ENCODE results near the gene CAMK4. TPM values are rescaled to one million over a fixed set of nuclear protein-coding genes. Genes with fewer than 3 reads are reported as not detected.

CAMK4 gene
- total RNA-seq, 1 donor from 2014 or later, result 0.72 TPM

- peaks cover 2% of the 10 kb centered on the region for H3K36me3 Mint-ChIP-seq (ENCODE audit: low read depth)
- no peak for TF ChIP-seq CTCF (IDR thresholded peaks at IDR 0.05)
- H3K27me3 Mint-ChIP-seq (ENCODE audit: low read depth), result no peaks in the 10 kb centered on the region
- no peak for DNase-seq (ENCODE audit: low spot score)
- H3K4me3 Mint-ChIP-seq (ENCODE audit: unreplicated experiment), result no peak overlapping the region
- H3K9me3 Mint-ChIP-seq (ENCODE audit: low read depth), result peaks cover 7% of the 10 kb centered on the region
- no peaks in the 10 kb centered on the region for H3K4me1 Mint-ChIP-seq (ENCODE audit: low read depth)
- H3K27ac Mint-ChIP-seq (ENCODE audit: unreplicated experiment), result no peak overlapping the region
Observed at GRCh38 chr5:111261610-111262009, 37.4 kb downstream of the CAMK4 start.

DNA sequence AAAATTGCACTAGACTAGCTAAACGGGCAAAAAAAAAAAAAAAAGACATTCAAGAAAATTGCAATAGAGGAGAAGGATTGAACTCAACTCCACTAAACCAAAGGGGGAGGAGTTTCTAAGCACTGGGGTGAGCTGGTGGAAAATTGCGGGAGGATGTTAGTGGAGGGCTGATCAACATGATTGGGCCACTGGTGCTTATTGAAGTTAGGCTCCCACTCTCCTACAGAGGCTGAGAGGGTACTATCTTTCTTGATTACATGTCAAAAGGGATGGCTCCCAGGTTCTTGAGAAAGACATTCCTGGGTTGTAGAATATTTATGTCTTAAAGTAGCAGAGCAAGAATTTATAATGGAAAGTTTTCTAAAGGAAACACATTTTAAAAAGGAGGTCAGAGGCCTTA, 38.0 kb downstream of the CAMK4 start:
- Mint-ChIP-seq H3K4me3 (ENCODE audit: unreplicated experiment) (no peak overlapping the region), H3K9me3 (ENCODE audit: low read depth) (peaks cover 4% of the 10 kb centered on the region)

DNA sequence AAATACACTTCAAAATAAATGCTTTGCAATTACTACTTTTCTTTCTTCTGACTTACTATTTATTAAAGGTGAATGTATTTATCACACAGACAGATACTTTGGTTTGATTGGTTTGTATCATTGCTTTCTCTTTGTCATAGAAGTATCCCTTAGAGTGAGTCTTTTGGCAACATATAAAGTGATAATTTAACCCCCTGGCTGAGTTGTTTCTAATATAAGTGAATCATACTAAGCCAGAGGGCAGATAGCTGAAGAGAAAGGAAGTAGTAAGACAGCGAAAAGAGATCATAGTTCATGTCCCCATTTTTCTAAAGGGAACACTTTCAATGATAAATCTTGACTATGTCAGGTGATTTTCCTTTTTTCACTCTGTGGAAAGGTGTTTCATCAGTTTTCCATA, 38.6 kb downstream of the CAMK4 start:
- H3K4me3 Mint-ChIP-seq (ENCODE audit: unreplicated experiment), result no peak overlapping the region
- TF ChIP-seq CTCF (IDR thresholded peaks at IDR 0.05), result no peak
- H3K9me3 Mint-ChIP-seq (ENCODE audit: low read depth), result peaks cover 1% of the 10 kb centered on the region
- H3K27ac Mint-ChIP-seq (ENCODE audit: unreplicated experiment), result no peak overlapping the region
- peaks cover under 1% of the 10 kb centered on the region for H3K36me3 Mint-ChIP-seq (ENCODE audit: low read depth)
- no peaks in the 10 kb centered on the region for H3K27me3 Mint-ChIP-seq (ENCODE audit: low read depth)
- no peak for DNase-seq (ENCODE audit: low spot score)
- no peaks in the 10 kb centered on the region for H3K4me1 Mint-ChIP-seq (ENCODE audit: low read depth)

More for the DNA sequence above, 38.0 kb downstream of the CAMK4 start:
- Mint-ChIP-seq H3K27ac (ENCODE audit: unreplicated experiment) (no peak overlapping the region), H3K27me3 (ENCODE audit: low read depth) (no peaks in the 10 kb centered on the region), H3K36me3 (ENCODE audit: low read depth) (peaks cover 2% of the 10 kb centered on the region), H3K4me1 (ENCODE audit: low read depth) (no peaks in the 10 kb centered on the region)
- TF ChIP-seq CTCF (IDR thresholded peaks at IDR 0.05), result no peak
- no peak for DNase-seq (ENCODE audit: low spot score)

DNA sequence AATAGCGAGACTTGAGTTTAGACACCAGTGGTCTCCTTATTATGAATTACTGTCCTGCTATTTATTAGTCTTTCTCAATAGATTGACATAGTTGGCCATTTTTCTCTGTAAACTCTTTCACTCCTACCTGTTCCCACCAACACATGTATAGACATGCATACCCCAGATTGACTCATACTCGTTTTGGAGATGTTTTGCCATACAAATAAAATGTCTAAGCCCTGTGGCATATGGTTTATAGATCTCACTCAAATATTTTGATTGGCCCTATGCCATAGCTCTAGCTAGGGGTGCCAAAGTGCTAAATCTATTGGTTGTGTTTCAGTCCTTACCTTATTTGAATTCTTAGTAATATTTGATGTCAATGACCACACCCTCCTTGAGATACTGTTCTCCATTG, 42.3 kb downstream of the CAMK4 start:
- Mint-ChIP-seq H3K36me3 (ENCODE audit: low read depth) (no peaks in the 10 kb centered on the region), H3K27ac (ENCODE audit: unreplicated experiment) (no peak overlapping the region), H3K27me3 (ENCODE audit: low read depth) (peaks cover 5% of the 10 kb centered on the region), H3K4me3 (ENCODE audit: unreplicated experiment) (no peak overlapping the region), H3K9me3 (ENCODE audit: low read depth) (no peaks in the 10 kb centered on the region), H3K4me1 (ENCODE audit: low read depth) (no peaks in the 10 kb centered on the region)
- no peak for TF ChIP-seq CTCF (IDR thresholded peaks at IDR 0.05)
- DNase-seq (ENCODE audit: low spot score), result no peak

DNA sequence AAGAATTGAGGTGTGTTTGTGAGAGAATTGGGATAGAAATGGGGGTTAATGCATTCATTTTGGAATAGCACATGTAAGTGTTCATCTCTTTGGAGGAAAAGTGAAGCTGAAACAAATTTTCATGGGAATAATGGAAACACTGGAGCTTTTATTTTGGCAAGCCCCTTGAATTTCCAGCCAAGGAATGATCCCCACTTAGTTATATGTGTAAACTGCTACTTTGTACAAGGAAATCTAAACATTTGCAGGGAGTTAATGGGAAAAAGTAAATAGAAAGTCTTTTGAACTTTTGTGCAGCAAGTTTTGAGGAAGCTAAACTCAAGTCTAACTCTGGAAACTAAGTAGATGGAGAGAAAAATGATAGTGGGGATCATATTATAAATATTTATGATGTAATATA, 44.1 kb downstream of the CAMK4 start:
- H3K27me3 Mint-ChIP-seq (ENCODE audit: low read depth), result peaks cover 5% of the 10 kb centered on the region
- H3K9me3 Mint-ChIP-seq (ENCODE audit: low read depth), result no peaks in the 10 kb centered on the region
- no peak for TF ChIP-seq CTCF (IDR thresholded peaks at IDR 0.05)
- H3K36me3 Mint-ChIP-seq (ENCODE audit: low read depth), result no peaks in the 10 kb centered on the region
- no peaks in the 10 kb centered on the region for H3K4me1 Mint-ChIP-seq (ENCODE audit: low read depth)
- DNase-seq (ENCODE audit: low spot score), result no peak
- no peak overlapping the region for H3K4me3 Mint-ChIP-seq (ENCODE audit: unreplicated experiment)
- no peak overlapping the region for H3K27ac Mint-ChIP-seq (ENCODE audit: unreplicated experiment)

Data from chondrocyte (in vitro differentiated cells).